NCI-H1105 treated with DMSO at 0.1 percent for 48 hours (cell line): ENCODE data around the gene RNF38.
"Not testable (repeated sequence)": the region's sequence is repeated elsewhere in the genome, so short reads cannot be mapped to it uniquely, and the experiment has no call there.

Experiments
- DNase-seq: peaks from one replicate; lab custom pipeline; 2025; lab: John Stamatoyannopoulos, UW

The RNF38 gene

DNA sequence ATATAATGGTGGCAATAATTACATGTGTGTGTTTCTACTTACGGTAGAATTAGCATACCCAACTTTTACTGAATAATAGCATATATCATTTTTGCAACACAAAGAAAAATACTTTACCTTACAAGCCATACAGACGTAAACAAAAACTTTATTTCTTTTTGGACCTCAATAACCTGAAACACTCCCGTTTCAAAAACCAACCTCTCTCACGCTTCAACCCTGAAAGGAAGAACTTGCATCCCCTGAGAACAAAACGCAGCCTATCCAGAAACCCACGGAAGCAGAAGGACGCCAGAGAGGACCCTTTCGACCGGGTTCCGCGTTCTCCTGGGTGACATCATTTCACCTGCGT, at the start of gene RNF38:
TSS of gene RNF38 (minus strand) at position 290 of the 352 bp plus-strand sequence. CDS start at position 129, 161 bp downstream.
- no peak for DNase-seq

DNA sequence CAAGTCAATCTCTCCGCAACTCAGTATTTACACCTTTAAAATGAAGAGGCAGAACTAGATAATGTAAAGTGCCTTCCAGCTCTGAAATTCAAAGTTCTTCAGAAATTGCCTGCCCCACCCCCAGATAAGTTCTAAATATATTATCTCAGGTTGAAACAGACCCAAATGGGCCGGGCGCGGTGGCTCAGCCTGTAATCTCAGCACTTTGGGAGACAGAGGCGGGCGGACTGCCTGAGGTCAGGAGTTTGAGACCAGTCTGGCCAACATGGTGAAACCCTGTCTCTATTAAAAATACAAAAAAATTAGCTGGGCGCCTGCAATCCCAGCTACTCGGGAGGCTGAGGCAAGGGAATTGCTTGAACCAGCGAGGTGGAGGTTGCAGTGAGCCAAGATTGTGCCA, 48.5 kb upstream of the RNF38 start:
- not testable (repeated sequence) for DNase-seq

DNA sequence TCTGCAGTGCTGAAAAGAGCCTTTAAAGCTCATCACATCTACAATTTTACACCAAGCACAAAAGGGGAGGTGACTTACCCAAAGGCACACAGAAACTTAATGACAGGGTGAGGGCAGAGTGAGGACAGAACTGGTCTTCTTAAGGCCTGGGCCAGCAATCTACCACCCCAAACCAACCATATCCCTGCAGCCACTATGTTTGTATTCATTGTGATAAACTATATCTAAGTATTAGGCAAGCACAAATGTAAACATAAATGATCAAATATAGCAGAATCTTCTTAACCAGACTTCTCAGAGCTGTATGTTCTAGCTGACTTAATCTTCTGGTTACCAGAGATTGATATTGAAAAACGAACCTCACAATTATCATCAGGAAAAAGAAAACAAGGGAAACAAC, 47.9 kb upstream of the RNF38 start:
- DNase-seq: no peak

DNA sequence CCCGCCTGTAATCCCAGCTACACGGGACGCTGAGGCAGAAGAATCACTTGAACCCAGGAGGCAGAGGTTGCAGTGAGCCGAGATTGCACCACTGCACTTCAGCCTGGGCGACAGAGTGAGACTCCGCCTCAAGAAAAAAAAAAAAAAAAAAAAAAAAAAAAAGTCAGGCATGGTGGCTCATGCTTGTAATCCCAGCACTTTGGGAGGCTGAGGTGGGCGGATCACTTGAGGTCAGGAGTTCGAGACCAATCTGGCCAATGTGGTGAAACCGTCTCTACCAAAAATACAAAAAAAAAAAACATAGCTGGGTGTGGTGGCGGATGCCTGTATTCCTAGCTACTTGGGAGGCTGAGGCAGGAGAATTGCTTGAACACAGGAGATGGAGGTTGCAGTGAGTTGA, 46.6 kb upstream of the RNF38 start:
- DNase-seq: not testable (repeated sequence)

DNA sequence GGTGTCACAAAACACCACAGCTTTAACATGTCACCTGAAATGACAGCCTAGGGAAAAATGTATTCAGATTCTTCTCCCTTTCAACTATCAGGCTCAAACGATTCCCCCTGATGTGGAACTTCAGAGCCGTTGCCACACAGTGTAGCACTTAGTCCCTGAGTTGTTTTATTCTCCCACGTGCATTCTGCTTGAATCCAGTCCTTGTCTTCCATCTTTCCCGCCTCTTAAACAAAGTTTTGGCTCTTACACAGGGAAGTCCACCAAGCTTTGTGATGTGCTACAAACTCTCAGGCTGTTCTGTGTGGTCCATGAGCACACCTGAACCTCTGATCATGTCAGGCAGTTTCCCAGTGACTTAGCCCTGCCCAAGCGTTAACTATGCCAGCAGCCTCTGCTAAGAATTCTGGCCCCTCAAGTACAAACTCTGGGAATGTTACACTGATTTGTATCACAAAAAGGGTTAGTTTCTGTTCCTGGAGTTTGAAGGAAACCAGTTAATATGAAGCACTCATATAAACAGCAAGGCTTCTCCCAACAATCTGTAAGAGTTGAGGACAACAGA, 45.8 kb upstream of the RNF38 start:
- no peak for DNase-seq

DNA sequence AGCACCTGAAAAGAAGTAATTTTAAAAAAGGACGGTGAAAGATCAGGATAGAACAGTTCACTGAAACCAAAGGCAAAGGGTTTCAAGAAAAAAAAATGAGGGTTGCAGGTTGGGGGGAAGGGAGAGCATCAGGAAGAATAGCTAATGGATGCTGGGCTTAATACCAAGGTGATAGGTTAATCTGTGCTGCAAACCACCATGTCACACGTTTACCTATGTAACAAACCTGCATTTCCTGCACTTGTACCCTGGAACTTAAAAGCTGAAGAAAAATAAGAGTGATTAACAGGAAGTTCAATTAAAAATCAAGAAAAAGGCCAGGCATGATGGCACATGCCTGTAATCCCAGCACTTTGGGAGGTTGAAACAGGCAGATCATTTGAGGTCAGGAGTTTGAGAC, 44.1 kb upstream of the RNF38 start:
- no peak for DNase-seq

DNA sequence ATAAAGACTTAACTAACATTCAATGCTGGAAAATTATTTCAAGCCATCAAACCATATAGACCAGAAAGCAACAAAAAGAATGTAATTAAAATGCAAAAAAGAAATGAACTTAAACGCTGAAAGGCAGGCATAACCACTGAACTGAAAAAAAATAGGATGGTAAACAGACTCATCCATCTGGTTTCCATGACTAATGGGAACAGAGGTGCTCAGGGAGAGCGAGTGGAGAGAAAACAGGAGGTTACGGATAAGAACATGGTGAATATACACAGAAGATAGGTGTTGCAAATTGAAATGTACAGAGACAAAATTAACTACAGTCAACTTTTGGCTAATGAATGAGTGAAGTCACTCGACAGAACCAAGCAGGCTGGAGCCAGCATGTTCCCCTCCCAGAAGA, 43.5 kb upstream of the RNF38 start:
- no peak for DNase-seq

DNA sequence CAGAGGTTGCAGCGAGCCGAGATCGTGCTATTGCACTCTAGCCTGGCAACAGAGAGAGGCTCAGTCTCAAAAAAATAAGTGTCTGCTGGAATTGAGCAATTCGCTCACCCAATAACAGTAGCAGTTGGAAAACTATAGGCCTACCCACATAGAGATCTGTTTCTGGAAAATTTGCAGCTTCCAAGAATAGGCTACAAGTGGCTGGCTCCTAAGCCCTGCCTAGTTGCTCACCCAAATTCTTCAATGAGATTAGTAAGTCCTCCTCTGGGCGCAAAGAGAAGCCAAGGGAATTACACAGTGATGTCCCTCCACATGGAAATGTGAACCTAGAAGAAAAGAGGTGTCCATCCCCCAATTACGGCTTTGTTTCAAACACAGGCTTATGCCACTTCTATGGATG, 42.6 kb upstream of the RNF38 start:
- DNase-seq: no peak

DNA sequence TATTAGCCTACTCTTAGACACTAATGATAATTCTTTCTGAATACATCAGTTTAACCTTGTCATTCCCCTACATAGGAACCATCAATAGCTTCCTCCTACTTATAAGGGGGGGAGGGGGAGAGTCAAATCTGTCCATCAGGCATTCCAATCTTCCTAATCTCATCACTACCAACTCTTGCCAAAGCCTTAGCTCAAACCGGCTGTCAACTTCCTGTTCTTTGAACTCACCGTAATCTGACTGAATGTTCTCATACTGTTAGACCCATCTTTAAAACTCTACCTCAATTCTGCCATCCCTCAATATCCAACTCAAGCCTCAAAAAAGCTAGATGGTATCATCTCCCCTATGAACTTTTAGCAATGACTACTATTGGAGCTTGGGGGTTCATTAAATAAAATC, 41.9 kb upstream of the RNF38 start:
- DNase-seq: no peak

DNA sequence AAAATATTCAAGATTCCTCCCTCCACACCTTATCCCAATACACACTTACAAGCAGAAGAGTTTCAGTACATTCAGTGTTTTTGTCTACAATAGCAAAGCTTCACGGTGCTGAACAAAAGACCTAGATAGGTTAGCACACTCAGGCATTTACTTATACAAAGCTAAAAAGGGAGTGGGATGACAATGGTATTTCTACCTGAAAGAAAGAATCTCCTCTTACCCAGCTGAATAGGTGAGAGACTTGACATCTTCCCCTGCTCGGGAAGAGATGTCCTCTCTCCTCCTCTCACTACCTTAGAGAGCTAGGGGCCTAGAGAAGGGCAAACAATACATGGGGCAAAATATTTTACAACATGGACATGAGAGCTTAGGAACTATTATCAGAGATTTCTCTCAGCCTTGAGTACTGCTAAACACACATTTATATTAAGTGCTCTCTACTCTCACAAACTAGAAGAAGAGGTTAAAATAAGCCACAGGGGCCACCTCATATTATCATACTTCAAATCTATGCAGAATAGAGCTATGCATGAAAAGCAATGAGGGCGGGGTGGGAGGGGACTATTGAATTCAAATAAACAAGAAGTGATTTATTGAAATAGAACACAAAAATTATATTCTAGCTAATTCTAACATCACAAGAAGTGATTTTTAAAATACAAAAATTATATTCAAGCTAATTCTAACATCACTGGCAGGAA, 38.6 kb upstream of the RNF38 start:
- no peak for DNase-seq

DNA sequence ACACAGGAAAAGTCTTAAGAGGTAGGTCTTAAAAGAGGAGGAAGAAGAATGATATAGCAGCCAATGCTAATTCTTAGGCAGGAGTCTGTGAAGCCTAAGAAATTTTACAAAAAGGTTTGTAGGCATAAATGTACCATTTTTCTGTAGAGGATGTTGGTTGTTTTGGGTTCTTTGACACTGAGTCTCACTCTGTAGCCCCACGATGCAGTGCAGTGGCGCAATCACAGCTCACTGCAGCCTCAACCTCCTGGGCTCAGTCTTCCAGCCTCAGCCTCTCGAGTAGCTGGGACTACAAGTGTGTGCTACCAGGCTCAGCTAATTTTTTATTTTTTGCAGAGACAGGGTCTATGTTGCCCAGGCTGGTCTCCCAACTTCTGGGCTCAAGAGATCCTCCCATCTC, 37.7 kb upstream of the RNF38 start:
- no peak for DNase-seq

DNA sequence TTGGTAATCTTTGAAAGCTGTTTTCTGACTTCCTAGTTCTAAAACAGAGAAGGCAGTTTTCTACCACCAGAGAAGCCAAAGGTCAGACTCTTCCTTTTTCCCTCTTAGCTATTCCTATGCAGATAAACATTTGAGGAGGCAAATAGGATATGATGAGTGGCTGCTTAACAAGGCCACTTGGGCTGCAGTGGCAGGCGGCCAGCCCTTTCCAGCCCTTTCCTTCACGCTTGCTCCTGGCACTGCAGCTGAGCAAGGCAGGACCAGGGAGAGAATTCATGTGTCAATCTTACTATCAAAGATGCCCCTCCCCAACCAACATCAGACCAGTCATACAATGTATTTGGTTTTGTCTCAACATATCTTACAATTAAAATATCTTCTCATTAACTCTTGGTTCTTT, 36.8 kb upstream of the RNF38 start:
- peak; percentile 26 for DNase-seq

DNA sequence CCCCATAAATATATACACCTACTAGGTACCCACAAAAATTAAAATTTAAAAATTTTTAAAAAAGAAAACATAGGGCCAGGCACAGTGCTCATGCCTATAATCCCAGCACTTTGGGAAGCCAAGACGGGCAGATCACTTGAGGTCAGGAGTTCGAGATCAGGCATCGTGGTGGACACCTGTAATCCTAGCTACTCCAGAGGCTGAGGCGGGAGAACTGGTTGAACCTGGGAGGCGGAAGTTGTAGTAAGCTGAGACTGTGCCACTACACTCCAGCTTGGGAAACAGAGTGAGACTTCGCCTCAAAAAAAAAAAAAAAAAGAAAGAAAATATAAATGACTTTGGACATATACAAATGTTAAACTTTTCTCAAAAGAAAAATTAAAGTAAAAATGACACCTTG, 33.3 kb upstream of the RNF38 start:
- no peak for DNase-seq

DNA sequence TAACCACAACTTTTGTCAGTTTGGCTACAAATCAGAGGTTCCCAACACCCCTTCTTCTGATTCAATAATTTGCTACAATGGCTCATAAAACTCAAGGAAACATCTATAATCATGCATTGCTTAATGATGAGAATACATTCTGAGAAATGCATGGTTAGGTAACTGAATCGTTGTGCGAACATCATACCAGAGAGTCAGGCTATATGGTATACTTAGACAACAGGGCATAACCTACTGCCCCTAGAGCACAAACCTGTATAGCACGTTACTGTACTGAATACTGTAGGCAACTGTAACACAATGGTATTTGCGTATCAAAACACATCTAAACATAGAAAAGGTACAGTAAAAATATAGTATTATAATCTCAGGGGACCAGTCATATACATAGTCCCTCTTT, 31.0 kb upstream of the RNF38 start:
- DNase-seq: no peak

DNA sequence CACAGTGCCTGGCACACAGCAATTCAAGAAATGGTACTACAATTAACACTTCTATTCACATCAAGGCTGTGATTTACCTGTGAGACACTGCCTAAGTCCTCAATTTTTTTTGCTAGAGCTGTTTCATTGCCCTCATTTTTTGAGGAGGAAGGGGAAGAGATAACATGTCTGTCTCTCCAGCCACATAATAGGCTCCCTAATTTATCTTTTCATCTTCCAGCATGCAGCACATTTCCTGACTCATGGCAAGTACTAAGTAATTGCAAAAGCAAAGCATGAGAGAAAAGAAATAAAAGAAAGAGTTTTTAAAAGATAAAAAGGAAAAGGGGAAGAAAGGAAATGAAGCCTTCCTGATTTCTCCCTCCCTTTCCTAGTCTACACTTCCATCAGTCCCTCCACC, 26.9 kb upstream of the RNF38 start:
- no peak for DNase-seq

DNA sequence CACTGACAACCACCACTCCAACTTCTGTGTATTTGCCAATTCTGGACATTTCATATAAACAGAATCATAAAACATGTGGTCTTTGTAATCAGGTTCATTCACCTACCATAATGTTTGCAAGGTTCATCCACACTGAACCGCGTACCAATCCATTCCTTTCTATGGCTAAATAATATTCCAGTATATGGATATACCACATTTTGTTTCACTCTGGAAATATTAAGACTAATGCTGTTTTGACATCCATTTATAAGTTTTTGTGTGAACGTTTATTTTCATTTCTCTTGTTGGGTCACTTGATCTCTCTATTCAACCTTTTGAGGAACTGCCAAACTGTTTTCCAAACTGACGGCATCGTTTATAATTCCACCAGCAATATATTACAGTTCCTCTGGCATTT, 26.3 kb upstream of the RNF38 start:
- no peak for DNase-seq

DNA sequence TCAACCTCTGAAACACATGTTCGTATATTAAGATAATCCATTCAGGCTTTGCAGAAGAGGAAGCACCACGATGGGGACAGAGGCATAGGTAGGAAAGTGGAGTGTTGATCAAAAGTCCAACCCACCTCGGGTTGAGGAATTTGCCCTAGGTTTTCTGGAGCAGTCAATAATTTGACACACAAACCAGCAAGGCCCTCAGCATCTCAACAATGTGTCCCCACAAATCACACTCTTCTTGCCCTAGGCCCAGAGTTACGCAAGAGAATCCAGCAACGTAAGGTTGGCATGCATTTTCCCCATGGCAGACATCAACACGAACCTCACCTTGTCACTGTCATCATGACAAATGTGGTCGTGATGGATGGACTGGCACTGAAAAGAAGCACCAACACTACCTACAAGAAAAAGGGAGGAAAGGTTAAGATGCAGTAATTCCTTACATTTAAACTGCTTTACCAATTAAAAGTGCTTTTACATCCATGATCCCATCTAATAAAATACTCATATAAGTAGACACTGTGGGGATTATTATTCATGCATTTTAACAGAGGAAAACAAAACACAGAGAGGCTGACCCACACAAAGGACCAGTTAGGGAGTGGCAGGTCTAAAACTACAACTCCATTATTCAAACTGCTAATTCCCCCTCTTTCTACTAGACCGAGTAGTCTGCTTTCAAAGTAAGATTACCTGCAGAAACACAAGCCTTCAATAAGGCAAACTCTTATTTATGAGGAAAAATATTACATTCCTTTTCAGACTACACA, 24.4 kb upstream of the RNF38 start:
- DNase-seq: no peak

DNA sequence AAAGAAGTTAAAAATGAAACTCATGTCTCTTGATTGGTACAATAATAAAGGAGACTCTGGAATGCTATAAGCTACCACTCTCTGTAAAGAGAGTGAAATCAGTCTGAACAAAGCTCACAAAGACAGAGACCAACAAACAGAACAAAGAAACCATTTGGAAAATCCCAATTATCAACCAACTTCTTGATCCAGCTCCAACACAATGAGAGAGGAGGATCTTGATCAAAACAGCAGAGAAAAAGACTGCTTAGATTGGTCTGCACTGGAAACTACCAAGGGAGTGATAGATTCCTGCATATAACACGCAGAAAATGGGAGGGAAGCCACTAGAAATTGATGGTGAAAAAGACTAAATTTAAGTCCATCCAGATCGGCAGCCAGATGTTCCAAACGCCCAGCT, 23.1 kb upstream of the RNF38 start:
- DNase-seq: no peak

DNA sequence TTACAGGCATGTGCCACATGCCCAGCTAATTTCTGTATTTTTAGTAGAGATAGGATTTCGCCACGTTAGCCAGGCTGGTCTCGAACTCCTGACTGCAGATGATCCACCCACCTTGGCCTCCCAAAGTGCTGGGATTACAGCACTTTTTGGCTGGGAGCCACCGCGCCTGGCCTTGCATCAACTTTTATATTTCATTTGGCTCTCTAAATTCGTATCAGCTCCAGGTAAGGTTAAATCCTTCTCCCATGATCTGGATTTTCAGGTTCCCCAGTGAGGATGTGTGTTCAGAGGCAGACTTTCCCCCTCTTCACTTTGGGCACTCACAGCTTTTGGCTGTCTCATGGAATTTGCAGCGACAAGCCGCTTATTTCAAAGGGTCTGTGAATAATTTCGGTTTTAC, 16.8 kb upstream of the RNF38 start:
- no peak for DNase-seq

DNA sequence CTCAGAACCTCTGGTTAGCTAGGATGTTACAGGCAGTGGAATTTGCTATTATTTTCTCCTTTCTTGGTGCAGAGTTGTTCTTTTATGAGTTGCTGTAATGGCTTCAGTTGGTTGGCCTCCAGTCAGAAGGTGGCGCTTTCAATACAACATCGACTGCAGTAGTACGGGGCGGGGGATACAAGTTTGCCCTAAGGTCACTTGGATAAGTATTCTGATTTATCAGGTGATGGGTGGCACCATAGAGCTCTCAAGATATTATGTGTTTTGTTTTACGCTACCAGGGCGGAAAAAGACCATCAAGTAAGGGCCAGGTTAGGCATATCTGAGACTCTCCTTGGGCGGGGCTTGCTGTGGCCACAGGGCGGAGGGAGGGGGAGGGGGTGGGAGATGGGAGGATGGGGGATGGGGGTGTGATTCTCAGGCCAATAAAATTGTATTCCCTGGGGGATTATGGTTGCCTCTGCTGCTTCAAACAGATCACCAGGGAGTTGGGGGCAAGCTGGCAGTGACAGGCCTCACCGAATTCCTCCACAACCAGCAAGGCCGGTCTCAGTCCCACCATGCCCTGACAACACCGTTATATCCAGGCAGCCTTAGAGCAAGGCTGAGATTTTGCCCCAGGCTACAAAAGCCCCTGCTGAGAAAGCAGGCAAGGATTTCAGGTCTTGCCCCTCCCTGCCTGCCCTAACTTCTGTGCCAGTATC, 15.9 kb upstream of the RNF38 start:
- DNase-seq: no peak

DNA sequence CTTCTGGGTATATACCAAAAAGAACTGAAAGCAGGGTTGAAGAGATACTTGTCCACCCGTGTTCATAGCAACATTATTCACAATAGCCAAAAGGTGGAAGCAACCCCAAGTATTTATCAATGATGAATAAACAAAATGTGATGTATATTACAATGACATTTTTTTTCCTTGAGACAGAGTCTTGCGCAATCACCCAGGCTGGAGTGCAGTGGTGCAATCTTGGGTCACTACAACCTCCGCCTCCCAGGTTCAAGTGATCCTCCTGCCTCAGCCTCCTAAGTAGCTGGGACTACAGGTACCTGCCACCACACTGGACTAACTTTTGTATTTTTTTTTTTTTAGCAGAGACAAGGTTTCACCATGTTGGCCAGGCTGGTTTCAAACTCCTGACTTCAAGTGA, 11.3 kb upstream of the RNF38 start:
- not testable (repeated sequence) for DNase-seq

DNA sequence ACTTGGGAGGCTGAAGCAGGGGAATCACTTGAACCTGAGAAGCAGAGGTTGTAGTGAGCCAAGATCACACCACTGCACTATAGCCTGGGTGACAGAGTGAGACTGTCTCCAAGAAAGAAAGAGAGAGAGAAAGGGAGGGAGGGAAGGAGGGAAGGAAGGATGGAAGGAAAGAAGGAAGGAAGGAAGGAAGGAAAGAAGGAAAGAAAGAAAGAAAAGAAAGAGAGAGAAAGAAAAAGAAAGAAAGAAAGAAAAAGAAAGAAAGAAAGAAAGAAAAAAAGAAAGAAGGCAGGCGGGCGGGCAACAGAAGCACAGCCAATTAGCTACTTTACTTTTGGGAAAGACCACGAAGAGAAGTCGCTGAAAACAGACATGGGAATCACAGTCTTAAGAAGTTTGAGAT, 9.0 kb upstream of the RNF38 start:
- not testable (repeated sequence) for DNase-seq
